Measurements from ENCODE around the gene RAB40A.
A peak's percentile ranks its signal among the peaks of the same experiment; 100 is the strongest.

RAB40A gene

DNA sequence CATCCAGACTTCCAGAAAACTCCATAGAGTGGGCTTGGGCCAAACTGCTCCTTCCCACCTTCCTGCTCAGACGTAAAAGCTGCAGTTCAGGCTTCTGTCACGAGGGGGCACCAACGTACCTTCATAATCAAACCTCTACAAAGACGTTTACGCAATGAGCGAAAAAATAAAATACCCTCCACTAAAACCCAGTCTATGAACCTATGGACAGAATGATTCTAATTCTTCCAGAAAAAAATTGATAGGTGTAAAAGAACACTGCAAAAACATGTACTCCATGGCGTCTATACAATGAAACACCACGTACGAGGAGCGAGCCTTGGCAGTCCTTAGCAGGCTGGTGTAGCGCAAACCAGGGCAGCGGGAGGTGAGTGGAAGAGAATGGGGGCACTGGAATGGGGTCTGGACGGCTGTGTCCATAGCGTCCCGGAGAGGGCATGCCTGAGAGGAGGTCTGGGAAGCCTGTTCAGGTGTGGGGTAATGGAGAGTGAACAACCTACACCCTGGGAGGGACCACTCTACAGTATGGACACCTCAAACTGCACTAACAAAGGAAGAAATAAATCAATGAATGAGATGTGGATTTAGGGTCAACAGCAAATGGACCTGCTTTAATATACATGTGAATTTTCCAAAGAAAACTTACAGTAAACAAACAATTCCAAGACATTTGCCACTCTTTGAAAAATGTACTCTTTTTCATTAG lies 14.4 kb upstream of the RAB40A start:
- peak; percentile 35 for DNase-seq (ENCODE audit: low read depth, low spot score)
- no peaks in the 10 kb centered on the region for H3K9me3 ChIP-seq (ENCODE audit: low read depth, low read length)
- H3K9ac ChIP-seq (ENCODE audit: insufficient read length), result no peak overlapping the region
- no peak overlapping the region for H3K4me3 ChIP-seq
- H3K27ac ChIP-seq, result no peak overlapping the region
- no peak for TF ChIP-seq FOXP2 (optimal IDR thresholded peaks at IDR 0.05; ENCODE audit: control extremely low read depth, extremely low read length, insufficient read depth)
- no peak for TF ChIP-seq POLR2AphosphoS5 (IDR thresholded peaks at IDR 0.05; ENCODE audit: borderline replicate concordance, low read depth, low read length)
- TF ChIP-seq EZH2 (IDR thresholded peaks at IDR 0.05), result no peak
- no peaks in the 10 kb centered on the region for H3K36me3 ChIP-seq (ENCODE audit: insufficient read depth, low read length)

DNA sequence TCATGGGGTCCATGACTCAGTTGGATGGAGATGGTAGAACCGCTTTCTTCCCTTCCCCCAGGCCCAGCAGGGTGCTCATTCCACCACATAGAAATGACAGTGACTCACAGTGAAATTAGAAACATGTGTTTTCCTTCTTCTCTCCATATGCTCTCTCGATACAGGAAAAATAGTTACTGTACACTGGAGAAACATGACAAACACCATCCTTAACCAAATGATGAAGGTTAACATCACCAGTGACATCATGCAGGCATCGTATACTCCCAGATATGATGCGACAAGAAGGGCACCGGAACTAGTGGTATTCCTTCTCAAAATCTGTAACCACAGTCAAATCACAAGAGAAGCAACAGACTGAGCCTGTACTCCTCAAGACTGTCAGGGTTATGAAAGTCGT lies 11.7 kb upstream of the RAB40A start:
- H3K9me3 ChIP-seq (ENCODE audit: low read depth, low read length), result no peaks in the 10 kb centered on the region
- no peak overlapping the region for H3K27ac ChIP-seq
- TF ChIP-seq EZH2 (IDR thresholded peaks at IDR 0.05) (no peak), POLR2AphosphoS5 (IDR thresholded peaks at IDR 0.05; ENCODE audit: borderline replicate concordance, low read depth, low read length) (no peak), FOXP2 (optimal IDR thresholded peaks at IDR 0.05; ENCODE audit: control extremely low read depth, extremely low read length, insufficient read depth) (no peak)
- H3K9ac ChIP-seq (ENCODE audit: insufficient read length), result no peak overlapping the region
- no peak overlapping the region for H3K4me3 ChIP-seq
- DNase-seq (ENCODE audit: low read depth, low spot score), result no peak
- H3K36me3 ChIP-seq (ENCODE audit: insufficient read depth, low read length), result no peaks in the 10 kb centered on the region

DNA sequence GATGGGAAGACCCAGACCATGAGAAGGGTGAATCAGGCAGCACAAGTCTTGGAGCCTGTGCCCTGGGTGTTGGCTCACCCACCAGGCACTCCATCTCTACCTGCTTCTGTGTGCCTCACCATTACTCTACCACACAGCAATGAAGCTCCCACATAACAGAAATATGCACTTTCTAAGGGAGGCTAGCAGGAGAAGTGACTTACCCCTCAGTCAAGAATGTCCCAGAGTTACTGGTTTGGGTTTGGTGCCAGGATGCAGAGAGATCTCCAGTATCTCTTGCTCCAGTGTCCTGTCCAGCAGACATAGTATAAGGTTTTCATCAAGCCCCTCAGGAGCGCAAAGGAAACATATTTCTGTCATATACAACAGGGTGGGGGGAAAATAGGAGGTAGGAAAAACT lies 11.3 kb upstream of the RAB40A start:
- Histone ChIP-seq H3K4me3 (no peak overlapping the region), H3K9ac (ENCODE audit: insufficient read length) (no peak overlapping the region), H3K36me3 (ENCODE audit: insufficient read depth, low read length) (no peaks in the 10 kb centered on the region), H3K27ac (no peak overlapping the region), H3K9me3 (ENCODE audit: low read depth, low read length) (no peaks in the 10 kb centered on the region)
- TF ChIP-seq POLR2AphosphoS5 (IDR thresholded peaks at IDR 0.05; ENCODE audit: borderline replicate concordance, low read depth, low read length) (no peak), EZH2 (IDR thresholded peaks at IDR 0.05) (no peak), FOXP2 (optimal IDR thresholded peaks at IDR 0.05; ENCODE audit: control extremely low read depth, extremely low read length, insufficient read depth) (no peak)
- no peak for DNase-seq (ENCODE audit: low read depth, low spot score)

DNA sequence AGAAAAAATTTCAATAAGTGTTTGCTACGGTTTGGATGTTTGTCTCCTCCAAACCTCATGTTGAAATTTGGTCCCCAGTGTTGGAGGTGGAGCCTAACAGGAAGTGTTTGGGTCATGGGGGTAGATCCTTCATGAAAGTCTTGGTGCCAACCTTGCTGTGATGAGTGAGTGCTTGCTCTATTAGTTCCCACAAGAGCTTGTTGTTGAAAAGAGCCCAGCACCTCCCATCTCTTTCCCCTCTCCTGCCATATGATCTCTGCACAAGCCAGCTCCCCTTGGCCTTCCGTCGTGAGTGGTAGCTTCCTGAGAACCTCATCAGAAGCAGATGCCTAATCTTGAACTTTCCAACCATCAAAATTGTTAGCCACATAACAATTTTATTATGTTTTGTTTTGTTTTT lies 10.3 kb upstream of the RAB40A start:
- Histone ChIP-seq H3K27ac (no peak overlapping the region), H3K9ac (ENCODE audit: insufficient read length) (no peak overlapping the region), H3K36me3 (ENCODE audit: insufficient read depth, low read length) (no peaks in the 10 kb centered on the region), H3K9me3 (ENCODE audit: low read depth, low read length) (no peaks in the 10 kb centered on the region), H3K4me3 (no peak overlapping the region)
- DNase-seq (ENCODE audit: low read depth, low spot score), result no peak
- no peak for TF ChIP-seq POLR2AphosphoS5 (IDR thresholded peaks at IDR 0.05; ENCODE audit: borderline replicate concordance, low read depth, low read length)
- no peak for TF ChIP-seq EZH2 (IDR thresholded peaks at IDR 0.05)
- TF ChIP-seq FOXP2 (optimal IDR thresholded peaks at IDR 0.05; ENCODE audit: control extremely low read depth, extremely low read length, insufficient read depth), result no peak

DNA sequence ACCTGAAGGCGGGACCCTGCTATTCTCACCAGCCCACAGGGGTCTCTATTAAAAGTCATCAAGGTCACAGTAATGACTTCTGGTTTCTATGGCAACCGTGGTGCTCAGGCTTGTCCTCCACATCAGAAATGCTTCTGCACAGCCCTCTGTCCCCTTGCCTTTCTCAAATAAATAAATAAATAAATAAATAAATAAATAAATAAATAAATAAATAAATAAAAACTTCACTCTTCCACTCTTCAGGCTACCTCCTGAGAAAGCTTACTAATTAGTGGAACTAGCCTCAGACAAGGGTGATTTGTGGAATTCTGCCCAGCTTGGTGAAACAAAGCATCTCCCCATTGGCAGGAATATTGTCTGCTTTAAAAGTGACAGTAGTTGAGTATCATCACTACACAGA lies 5.5 kb upstream of the RAB40A start:
- Histone ChIP-seq H3K4me3 (no peak overlapping the region), H3K27ac (no peak overlapping the region), H3K9me3 (ENCODE audit: low read depth, low read length) (no peaks in the 10 kb centered on the region), H3K9ac (ENCODE audit: insufficient read length) (no peak overlapping the region), H3K36me3 (ENCODE audit: insufficient read depth, low read length) (no peaks in the 10 kb centered on the region)
- no peak for DNase-seq (ENCODE audit: low read depth, low spot score)
- TF ChIP-seq POLR2AphosphoS5 (IDR thresholded peaks at IDR 0.05; ENCODE audit: borderline replicate concordance, low read depth, low read length) (no peak), FOXP2 (optimal IDR thresholded peaks at IDR 0.05; ENCODE audit: control extremely low read depth, extremely low read length, insufficient read depth) (no peak), EZH2 (IDR thresholded peaks at IDR 0.05) (no peak)

DNA sequence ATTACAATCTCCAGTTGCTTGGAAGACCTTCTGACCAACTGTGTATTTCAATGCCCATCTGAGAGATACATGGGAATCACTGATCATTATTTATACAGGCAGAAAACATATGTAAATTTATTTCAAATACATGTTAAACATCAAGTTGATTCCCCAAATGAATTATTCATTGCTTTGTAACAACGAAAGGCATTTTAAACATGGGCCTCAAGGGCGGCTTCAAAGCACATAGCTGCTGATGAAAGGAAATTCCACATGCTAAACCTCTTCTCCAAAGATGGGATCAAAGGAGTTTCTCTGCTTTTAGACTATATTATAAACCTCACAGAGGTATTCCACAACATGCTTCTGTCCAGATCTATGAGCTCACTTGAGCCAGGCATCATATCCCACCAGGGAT lies 4.3 kb upstream of the RAB40A start:
- Histone ChIP-seq H3K27ac (no peak overlapping the region), H3K9me3 (ENCODE audit: low read depth, low read length) (no peaks in the 10 kb centered on the region), H3K9ac (ENCODE audit: insufficient read length) (no peak overlapping the region), H3K36me3 (ENCODE audit: insufficient read depth, low read length) (no peaks in the 10 kb centered on the region), H3K4me3 (no peak overlapping the region)
- TF ChIP-seq FOXP2 (optimal IDR thresholded peaks at IDR 0.05; ENCODE audit: control extremely low read depth, extremely low read length, insufficient read depth) (no peak), EZH2 (IDR thresholded peaks at IDR 0.05) (no peak), POLR2AphosphoS5 (IDR thresholded peaks at IDR 0.05; ENCODE audit: borderline replicate concordance, low read depth, low read length) (no peak)
- DNase-seq (ENCODE audit: low read depth, low spot score), result no peak

DNA sequence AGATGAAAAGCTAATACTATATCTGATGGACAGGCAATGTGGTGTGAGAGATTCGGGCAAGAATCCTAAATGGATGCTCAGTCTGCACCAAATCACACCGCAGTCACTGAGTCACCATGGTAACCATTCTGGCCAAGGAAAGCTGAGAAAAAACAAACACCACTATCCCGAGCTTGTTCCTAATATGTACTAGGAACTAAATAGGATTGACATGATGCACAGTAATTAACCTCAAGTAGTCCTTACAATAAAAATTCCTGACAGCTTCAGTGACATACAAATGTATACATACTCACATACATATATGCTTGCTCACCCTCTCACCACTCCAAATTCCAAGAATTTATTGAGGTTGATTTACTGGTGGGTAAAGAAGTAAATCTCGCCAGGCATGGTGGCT lies 1.1 kb upstream of the RAB40A start:
- no peak overlapping the region for H3K9ac ChIP-seq (ENCODE audit: insufficient read length)
- no peak for DNase-seq (ENCODE audit: low read depth, low spot score)
- TF ChIP-seq FOXP2 (optimal IDR thresholded peaks at IDR 0.05; ENCODE audit: control extremely low read depth, extremely low read length, insufficient read depth), result no peak
- no peak for TF ChIP-seq POLR2AphosphoS5 (IDR thresholded peaks at IDR 0.05; ENCODE audit: borderline replicate concordance, low read depth, low read length)
- TF ChIP-seq EZH2 (IDR thresholded peaks at IDR 0.05), result no peak
- no peaks in the 10 kb centered on the region for H3K9me3 ChIP-seq (ENCODE audit: low read depth, low read length)
- H3K4me3 ChIP-seq, result no peak overlapping the region
- no peak overlapping the region for H3K27ac ChIP-seq
- no peaks in the 10 kb centered on the region for H3K36me3 ChIP-seq (ENCODE audit: insufficient read depth, low read length)

DNA sequence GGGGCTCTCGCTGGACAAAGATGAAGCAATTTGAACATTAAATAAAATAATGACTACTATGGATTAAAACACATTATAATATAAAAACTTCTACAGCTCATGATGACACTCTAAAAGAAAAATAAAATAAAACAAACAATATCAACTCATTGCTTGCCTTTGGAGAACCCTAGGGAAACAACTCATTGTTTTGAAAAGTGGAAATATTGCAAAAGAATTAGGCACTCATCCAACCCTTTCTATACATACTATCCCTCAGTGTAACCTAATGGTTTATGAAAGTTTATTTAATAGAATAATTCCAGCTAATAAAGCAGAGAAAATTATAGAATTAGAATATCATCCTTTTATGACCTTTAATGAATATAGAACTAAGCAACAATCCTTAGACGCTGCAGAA lies 718 bp downstream of the RAB40A start:
- no peak overlapping the region for H3K9ac ChIP-seq (ENCODE audit: insufficient read length)
- no peak overlapping the region for H3K27ac ChIP-seq
- DNase-seq (ENCODE audit: low read depth, low spot score), result no peak
- TF ChIP-seq FOXP2 (optimal IDR thresholded peaks at IDR 0.05; ENCODE audit: control extremely low read depth, extremely low read length, insufficient read depth) (no peak), EZH2 (IDR thresholded peaks at IDR 0.05) (no peak), POLR2AphosphoS5 (IDR thresholded peaks at IDR 0.05; ENCODE audit: borderline replicate concordance, low read depth, low read length) (no peak)
- H3K9me3 ChIP-seq (ENCODE audit: low read depth, low read length), result no peaks in the 10 kb centered on the region
- no peaks in the 10 kb centered on the region for H3K36me3 ChIP-seq (ENCODE audit: insufficient read depth, low read length)
- no peak overlapping the region for H3K4me3 ChIP-seq

DNA sequence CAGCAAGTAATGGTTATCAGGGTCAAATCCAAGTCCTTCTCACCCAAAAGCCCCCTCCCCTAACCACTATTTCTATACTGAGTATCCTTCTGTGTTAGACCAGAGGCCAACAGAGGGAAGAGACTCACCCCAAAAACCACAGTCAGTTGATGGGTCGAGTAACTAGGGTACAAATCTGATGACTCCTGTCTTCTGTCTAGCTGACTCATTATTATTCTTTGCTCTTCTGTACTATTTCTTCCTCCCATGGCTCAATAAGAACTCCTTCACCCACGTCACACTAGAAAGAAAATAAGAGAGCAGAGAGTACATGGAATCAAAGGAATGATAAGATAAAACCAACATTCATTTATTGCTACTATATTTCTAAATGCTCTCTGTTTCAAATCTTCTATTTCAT lies 2.0 kb downstream of the RAB40A start:
- Histone ChIP-seq H3K4me3 (no peak overlapping the region), H3K27ac (no peak overlapping the region), H3K9ac (ENCODE audit: insufficient read length) (no peak overlapping the region), H3K9me3 (ENCODE audit: low read depth, low read length) (no peaks in the 10 kb centered on the region), H3K36me3 (ENCODE audit: insufficient read depth, low read length) (no peaks in the 10 kb centered on the region)
- DNase-seq (ENCODE audit: low read depth, low spot score), result no peak
- TF ChIP-seq EZH2 (IDR thresholded peaks at IDR 0.05) (no peak), POLR2AphosphoS5 (IDR thresholded peaks at IDR 0.05; ENCODE audit: borderline replicate concordance, low read depth, low read length) (no peak), FOXP2 (optimal IDR thresholded peaks at IDR 0.05; ENCODE audit: control extremely low read depth, extremely low read length, insufficient read depth) (no peak)
